NCI-H2196 (cell line): ENCODE data around the gene PIK3R6.

Source experiments
- DNase-seq: peaks from one replicate; lab custom pipeline; 2025; ENCODE audit not compliant: unreplicated experiment; lab: John Stamatoyannopoulos, UW

The PIK3R6 gene, protein sequence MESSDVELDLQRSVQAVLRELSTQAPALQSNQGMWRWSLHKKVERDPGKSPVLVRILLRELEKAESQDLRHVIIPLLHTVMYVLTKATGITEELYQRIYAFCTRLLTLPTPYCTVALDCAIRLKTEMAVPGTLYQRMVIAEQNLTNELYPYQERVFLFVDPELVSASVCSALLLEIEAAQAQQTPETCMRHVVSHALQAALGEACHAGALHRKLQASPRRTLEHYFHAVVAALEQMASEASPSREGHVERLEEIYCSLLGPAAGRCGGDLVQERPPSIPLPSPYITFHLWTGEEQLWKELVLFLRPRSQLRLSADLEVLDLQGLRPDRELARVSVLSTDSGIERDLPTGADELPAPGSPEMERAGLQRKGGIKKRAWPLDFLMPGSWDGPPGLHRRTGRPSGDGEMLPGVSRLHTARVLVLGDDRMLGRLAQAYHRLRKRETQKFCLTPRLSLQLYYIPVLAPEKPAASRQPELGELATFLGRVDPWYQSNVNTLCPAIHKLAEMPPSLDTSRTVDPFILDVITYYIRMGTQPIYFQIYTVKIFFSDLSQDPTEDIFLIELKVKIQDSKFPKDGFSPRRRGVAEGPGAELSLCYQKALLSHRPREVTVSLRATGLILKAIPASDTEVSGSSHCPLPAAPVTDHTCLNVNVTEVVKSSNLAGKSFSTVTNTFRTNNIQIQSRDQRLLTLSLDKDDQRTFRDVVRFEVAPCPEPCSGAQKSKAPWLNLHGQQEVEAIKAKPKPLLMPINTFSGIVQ

DNA sequence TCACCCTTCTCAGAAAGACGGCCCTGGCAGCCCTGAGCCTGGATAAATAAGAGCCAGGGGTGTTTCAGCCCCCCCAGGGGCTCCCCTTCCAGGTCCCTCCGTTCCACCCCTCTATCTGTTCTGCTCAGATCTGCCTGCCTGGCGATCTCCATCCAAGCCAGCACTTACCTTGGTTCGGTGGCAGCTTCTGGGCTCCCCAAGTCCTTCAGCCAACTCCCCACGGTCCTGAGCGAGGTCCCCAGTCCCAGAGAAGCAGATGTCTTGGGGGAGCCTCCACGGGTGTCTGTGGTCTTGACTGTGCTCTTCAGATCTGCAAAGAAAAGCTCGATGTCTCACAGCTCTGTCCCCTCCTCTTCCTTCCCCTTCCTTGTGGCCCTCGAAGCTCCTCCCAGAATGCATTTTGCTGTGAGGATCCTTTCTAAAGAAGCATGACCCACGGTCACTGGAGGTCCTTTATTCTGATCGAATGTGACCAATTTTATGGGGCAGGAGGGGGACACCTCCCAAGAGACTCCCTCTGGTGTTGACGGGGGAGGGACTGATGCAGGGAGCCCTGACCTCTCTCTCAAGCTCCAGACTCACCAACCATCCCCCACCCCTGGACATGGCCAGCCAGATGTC is at the start of gene PIK3R6:
PIK3R6 (minus strand) TSS at position 314 of the 621 bp plus-strand sequence. CDS start 17,880 bp downstream, outside the sequence.
- DNase-seq = no peak

DNA sequence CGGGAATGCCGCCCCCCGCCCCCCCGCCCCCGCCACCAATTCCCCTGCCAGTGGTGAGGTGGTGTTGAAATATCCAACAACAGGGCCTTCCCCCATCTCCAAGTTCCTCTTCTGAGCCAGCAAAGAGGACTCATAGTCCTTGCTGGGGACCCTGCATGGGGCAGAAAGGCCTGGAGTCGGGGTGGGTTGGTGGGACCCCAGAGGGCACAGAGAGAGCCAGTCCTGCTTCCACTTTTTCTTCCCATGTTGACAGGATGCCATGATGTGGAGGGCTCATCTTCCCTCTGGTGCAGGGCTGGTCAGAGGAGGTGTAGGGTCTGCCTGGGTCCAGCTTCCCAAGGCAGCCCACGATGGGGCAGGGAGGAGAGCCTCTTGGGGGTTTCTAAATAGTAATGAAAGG is 49.0 kb upstream of the PIK3R6 start:
- no peak for DNase-seq

DNA sequence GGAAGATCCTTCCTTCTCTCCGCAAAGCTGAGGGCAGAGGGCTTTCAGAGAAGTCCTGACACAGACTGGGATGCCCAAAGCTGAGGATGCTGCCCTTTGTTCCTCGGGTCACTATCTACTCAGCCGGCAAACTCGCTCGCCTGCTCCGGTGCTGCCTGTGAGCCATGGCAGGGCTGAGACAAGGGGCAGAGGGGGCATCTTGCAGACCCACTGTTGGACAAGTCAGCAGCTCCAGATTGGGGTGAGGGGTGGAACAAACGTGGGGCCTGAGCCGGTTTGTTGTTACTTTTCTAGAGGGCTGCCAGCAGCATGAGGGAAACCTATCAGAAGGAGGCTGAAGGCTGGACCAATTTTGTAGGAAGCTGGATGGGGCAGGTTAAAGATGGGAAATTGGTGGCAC is 47.1 kb upstream of the PIK3R6 start:
- DNase-seq = no peak

DNA sequence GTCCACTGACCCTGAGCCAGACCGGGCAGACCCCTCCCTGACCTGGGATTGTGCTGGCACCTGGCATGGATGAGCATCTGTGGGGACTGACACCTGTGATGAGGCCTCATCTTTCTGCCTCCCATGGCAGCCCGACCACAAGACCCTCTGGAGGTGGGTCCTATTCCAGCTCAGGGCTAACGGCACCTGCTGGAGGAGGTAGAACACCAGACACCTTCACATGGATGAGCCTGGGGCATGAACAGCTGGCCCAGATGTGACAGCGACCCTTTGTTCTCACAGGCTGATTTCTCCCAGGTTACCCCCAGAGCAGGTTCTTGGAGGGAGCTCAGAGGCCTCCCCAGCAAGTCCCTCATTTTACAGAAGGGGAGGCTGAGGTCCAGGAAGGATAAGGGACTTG is 46.4 kb upstream of the PIK3R6 start:
- no peak for DNase-seq

DNA sequence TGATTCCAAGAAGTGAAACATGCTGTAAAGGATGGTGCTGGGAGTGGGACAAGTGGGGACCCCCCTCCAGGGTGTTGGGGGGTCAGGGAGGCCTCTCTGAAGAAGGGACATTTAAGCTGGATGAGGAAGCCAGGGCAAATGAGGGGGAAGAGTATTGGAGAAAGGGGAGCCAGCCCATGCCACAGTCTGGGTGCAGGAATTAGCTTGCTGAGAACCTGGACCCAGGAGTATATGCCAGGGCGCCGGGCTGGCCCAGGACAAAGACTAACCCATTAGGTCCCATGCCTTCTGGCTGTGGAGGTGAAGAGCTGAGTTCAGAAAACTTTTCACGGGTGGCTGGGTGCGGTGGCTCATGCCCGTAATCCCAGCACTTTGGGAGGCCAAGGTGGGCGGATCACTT is 45.6 kb upstream of the PIK3R6 start:
- no peak for DNase-seq

DNA sequence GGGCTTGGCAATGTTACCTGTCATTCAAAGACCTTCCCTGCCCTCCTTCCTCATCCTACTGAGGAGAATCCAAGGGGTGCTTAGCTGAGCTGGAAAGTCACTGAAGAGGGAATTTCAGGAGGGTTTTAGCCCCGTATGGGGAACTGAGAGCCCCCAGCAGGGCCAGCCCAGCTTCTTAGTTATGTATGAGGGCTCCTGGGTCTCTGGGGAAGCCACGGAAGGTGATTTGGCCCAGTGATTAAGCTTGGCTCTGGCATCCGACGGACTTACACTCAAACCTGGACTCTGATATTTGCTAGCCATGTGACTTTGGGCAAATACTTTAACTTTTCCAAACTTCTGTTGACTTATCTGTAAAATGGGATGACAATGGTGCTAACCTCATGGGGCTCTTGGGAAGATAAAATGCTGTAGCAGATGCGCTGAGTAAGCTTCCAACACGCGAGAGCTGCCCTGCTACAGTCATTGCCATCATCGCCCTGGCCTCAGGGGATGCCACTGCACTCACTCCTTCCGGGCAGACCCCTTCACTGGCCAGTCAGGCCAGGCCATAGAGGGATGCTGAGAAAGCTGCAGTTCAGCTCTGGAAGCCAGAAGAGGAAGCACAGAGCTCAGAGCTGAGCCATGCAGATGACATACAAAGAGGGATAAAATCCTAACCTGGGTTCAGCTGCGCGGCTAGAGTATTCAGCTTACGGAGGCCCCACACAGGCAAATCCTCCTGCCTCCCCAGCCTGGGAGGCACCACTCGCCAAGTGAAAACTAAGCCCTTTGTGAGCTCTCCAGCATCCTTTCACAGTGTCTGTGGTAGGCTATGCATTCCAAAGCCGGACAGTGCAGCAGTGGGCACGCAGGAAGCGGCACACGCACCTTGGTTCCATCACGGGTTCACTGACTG is 44.9 kb upstream of the PIK3R6 start:
- DNase-seq = no peak

DNA sequence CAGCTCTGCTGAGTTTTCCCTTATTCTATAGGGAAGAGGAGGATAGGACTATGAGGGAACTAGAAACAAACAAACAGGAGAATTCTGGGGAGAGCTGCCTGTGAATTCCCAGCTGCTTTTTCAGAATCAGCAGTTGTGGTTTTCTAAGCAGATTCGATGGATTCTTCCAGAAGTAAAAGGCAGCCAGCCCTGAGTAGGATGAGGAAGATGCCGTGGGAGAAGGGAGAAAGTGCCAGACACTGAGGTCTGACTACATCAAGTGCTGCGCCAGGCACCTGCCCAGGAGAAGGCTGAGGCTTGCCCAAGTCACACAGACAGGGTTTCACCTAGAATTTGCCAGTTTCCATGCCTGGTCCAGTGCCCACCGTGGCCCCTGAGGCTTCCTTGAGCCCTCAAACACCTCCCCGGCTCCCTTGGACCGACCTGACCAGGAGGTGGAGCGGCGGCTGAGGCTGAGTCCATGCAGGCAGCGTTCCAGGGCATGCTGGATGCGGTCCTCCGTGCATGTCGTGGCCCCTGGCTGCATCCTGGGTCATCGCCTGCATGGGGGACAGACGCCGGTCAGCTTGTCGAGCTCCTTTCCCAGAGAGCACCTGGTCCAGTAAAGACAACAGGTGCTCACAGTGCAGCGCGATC is 43.6 kb upstream of the PIK3R6 start:
- no peak for DNase-seq

DNA sequence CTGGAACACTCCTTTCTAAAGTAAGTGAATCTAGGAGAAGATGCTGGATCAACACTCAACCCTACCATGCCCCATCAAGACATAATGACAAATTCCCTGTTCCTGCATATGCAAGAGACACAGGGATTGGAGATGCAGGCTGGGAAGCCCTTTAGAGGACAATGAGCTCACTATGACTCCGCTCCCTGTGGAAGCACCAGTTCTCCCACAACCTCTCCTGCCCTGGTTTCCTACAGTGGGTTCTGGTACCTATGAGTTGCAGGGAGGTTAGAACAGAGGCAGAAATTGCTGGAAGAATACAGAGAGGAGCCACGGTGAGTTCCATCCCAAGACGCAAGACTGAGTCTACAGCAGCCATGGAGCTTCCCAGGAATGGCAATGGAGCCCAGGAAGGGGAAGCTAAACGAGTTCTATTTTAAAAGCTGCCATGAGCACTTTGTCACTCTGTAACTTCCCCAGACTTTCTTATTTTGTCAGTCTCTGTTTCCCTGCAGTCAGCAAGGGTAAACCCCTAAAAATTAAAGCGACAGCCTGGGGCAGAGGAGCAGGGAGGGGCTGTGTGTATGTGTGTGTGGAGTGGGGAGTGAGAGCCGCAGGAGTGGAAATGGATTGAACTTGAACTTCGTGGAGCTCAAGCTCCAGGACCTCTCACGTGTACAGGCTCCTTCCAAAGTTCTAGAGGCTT is 42.3 kb upstream of the PIK3R6 start:
- DNase-seq = no peak

DNA sequence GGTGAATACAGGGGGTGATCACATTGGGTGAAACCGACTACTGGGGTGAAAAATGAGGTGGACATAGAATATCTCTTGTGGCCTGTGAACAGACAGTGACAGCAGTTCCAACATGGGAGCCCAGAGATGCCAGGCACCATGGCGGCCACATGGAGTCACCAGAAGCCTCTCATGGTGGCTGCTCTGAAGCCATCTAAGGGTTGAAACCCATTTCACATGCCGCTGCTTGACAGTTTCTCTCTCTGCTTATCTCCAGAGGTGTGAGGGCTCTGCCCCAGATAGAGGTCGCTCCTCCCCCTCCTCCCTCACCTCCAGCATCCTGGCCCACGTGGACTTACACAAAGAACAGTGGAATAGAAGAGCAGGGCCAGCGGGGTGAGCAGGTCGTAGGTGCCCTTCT is 37.9 kb upstream of the PIK3R6 start:
- DNase-seq = no peak

DNA sequence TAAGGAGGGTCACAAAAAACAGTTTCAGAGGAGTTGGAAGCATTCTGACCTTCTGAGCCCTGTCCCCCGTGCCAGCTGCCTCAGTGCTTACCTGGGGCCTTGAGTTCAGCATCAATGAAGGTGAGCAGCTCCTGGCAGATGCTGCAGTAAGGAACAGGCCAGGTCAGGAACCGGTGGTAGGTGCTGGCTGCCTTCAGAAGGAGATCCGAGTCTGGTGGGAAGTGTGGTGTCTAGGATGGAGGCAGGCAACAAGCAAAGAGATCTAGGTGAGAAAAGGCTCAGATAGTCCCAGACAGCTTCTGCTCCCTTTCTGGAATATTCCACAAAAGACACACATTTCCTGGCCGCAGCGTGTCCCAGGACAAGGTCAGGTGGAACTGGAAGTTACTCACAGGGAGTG is 37.2 kb upstream of the PIK3R6 start:
- DNase-seq = no peak

DNA sequence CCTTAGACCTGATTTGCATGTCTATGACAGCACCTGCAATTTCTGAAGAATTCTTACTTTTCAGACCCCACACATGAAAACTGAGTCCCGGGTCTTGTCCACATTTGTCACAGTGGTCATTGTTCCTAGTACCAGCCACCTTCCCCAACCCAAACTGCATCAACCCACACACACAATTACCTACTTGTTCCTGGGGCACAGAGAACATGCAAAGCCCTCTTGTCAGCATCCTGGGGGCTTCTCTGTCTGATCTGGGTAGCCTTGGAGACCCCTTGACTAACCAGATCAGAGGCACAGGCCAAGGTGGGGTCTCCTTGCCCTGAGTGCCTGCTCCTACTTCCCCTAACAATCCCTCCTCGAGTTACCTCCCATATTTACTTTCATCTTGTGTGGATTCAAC is 36.7 kb upstream of the PIK3R6 start:
- no peak for DNase-seq

DNA sequence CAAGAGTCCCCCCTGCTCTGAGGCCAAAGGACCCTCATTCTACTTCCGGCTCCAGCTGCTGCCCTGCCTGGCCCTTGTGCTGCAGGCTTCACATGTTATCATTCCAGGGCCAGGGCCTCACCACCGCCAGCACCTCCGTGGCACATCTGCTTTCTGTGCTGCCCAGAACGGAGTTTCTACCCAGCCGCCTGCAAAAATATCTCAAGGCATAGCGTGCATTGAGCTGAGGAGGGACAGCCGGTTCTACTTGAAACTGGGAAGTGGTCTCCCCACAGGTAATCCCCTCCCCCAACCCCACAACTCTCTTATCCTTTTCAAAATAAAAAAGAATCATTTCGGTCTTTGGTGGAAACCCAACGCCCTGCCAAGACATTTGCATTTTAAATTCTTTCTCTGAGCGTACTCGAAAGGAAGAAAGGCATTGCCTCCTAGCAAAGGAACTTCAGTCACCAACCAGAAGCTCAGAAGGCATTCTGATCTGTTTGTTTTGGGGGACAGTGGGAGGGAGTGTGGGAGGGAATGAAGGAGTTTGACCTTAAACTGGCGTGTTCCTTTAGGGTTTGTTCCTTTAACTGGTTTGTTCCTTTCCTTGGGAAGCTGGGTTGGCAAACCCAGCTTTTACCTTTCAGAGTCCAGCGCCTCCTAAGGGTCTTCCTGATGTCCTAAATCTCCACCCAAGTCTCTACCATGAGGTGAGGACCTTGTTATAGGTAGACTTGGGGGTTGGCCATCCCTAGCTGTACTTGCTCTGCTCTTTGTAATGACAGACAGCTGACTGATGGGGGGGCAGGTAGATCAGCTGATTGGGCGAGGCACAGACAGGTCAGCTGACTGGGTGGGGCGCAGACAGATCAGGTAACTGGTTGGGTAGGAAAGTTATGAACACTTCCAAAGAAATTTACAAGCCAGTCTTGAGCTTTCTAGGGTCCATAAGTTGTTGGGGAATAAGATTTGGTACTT is 33.4 kb upstream of the PIK3R6 start:
- no peak for DNase-seq

DNA sequence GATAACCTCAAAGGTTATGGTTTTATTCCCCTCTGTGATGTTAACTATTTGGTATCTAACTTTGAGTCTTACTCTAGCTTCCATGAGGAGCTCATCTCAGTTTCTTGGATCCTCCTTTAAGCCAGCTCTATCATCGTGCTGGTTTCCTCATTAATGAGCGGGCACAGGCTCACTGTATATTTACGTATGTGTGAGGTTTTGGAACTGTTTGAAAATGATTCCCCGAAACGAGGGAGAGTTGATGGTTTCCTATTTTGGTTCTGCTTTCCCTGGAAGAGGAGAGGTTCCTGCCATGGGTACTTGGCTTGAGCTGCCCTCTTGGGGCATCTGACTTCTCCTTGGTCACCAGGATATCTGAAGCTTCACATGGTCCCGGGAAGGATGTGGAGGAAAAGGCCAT is 32.7 kb upstream of the PIK3R6 start:
- no peak for DNase-seq

DNA sequence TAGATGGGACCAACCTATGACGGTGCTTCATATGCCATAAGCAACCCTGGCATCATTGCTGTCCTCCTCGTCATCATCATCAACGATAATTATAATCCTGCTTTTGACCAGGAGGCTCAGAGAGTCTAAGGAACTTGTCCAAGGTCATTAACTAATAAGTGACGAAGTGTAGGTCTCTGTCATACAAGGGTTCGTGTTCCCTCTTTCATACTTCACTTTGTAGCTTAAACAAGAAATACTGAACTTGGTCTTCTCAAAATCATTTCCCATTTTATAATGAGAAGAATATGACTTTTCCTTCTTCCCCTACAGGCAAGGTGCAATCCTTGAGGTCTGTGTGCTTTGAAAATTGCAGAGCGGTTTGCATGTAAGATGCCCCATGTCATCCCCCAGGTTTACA is 31.2 kb upstream of the PIK3R6 start:
- no peak for DNase-seq

DNA sequence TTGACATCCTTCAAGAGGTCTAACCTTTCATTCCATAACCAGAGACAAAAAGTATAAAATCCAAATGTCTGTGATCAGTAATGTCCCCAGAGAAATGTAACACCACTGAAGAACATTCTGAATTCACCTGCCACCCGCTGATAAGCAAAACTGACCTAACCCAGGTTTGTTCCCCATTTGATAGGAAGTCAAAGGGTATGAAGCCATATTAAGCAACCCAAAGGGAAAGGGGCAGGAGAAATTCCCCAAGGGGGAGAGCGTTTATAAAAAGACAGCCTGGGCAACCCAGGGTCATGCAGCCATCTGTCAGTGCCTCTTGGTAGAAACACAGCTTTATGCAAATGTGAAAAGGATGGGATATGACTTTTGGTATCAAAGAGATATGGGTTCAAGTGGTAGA is 30.7 kb upstream of the PIK3R6 start:
- DNase-seq = no peak

DNA sequence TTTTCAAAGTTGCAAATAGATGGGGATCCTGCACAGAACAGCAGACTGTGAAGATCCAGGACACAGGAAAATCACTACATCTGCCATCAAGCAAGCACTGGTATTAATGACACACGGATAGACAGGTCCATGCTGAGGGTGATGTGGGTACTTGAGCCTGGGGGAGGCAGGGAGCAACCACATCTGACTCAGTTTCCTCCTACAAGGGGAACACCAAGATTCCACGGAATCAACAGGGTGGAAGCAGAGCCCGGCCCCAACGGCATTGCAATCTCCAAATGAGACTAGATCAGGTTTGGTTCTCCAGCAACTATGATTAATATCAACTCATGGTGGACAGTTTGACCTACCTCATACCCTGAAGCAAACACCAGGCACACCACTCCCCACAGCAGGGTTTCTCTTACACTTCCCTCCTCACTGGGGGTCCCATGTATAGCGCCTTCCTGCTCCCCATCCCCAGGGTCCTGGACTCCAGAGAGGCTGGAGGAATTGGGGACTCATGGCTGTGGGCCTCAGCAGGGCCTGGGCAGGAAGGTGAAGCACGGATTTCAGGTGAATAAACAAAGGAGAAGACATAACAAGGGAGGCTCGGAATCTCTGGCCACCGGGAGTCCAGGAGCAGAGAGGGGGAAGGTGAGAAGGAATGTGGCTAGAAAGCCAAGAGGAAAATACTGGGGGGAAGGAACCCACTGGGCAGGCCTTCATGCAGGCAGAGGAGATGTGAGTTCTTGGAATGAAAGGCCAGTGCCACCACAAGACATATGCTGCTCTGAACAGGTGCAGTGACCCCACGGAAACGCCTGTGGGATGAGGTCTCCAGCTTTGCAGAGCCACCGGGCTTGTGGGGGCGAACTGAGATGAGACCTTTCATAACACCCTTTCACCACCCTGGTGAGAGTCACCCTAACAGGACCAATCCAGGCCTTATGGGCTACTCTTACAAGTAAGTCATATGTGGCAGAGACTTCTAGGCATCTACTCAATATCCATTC is 29.5 kb upstream of the PIK3R6 start:
- DNase-seq = no peak

DNA sequence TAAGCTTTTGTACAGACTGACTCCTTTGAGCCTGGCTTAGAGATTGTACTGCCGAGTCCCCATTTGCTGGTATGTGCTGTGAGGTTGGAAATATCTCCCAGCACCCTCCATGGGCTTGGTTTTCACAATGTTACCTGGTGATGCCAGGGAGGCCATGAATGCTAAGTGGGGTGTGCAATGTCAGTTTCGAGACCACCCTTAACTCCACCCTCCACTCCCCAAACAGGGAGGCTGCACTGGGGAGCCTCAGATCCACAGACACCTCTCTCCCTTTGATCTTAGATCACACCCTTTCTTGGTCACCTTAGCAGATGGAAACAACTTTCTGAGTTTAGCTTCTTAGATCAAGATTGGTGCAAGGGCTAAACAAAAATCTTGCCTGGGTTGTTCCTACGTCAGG is 28.6 kb upstream of the PIK3R6 start:
- DNase-seq = no peak
